Suprapubic skin (tissue), 4 donors: Measurements from ENCODE around the gene FASTK. TPM values are rescaled to one million over a fixed set of nuclear protein-coding genes. Genes with fewer than 3 reads are reported as not detected.

Experiments
- DNase-seq, 2 donors: peaks; one replicate each; pipeline ENCODE4 v3.0.0-alpha.2; 2019; ENCODE audit warnings: low spot score in 2 of 2
- H3K27ac ChIP-seq: fragments of 200-600 bp; sonication (generic); one replicate; pipeline ENCODE4 v1.5.1; 2019
- H3K27me3 ChIP-seq: fragments of 200-600 bp; sonication (generic); one replicate; pipeline ENCODE4 v1.5.1; 2019
- H3K36me3 ChIP-seq: fragments of 200-600 bp; sonication (generic); one replicate; pipeline ENCODE4 v1.5.1; 2019
- H3K4me1 ChIP-seq: fragments of 200-600 bp; sonication (generic); one replicate; pipeline ENCODE4 v1.5.1; 2019
- H3K4me3 ChIP-seq: fragments of 200-600 bp; sonication (generic); one replicate; pipeline ENCODE4 v1.5.1; 2019; ENCODE audit warnings: mild to moderate bottlenecking
- H3K9me3 ChIP-seq: fragments of 200-600 bp; sonication (generic); one replicate; pipeline ENCODE4 v1.5.1; 2019
- EP300 ChIP-seq: sonication (generic); formaldehyde crosslinking; IDR thresholded peaks from one replicate; pipeline ENCODE4 v1.6.1; 2017; ENCODE audit warnings: antibody characterized with exemption
- POLR2A ChIP-seq, 2 donors: fragments of 450-650 bp; IDR thresholded peaks; one replicate each; pipeline ENCODE4 v1.6.1; 2017; ENCODE audit warnings: antibody characterized with exemption in 2 of 2, mild to moderate bottlenecking in 2 of 2, moderate library complexity in 2 of 2
- POLR2AphosphoS5 ChIP-seq, 3 donors: sonication (generic); formaldehyde crosslinking; IDR thresholded peaks; one replicate each; pipeline ENCODE4 v1.6.1; 2017; ENCODE audit warnings: antibody characterized with exemption in 3 of 3
- WGBS: methylation state at CpG from one replicate; pipeline ENCODE4 v1.1.5; 2018; 5-methylcytosine and 5-hydroxymethylcytosine counted together
- total RNA-seq, 4 donors: library from RNA; depleted of rRNA; stranded (reverse); fragments of >200 nt; gene quantifications; one replicate each; pipeline ENCODE4 v1.1.0, GENCODE V29; 2016
- TF ChIP-seq, protein P1 (sequence below), 2 donors: fragments of 200-600 bp in 1 of 2; fragments of 450-650 bp in 1 of 2; sonication (generic) in 1 of 2; IDR thresholded peaks; one replicate each; pipeline ENCODE4 v1.5.1; 2016 to 2019; ENCODE audit warnings: antibody characterized with exemption in 2 of 2, mild to moderate bottlenecking in 1 of 2, moderate library complexity in 1 of 2

Gene FASTK
- total RNA-seq, 4 donors from 2014 or later: 76.8 to 102 (median 90.9) TPM

DNA sequence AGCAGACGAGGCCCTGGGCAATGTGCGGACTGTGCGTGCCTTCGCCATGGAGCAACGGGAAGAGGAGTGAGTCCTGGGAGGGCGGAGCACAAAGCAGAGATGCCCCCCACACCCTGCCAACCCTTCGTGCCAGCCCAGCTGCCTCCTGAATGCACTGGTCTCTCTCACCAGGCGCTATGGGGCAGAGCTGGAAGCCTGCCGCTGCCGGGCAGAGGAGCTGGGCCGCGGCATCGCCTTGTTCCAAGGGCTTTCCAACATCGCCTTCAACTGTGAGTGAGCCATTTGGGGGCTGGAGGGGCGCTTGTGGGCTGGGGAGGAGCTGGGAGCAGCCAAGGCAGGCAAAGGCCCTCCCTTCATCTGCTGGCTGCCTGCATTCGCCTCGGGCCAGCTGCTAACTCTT is 44.7 kb downstream of the FASTK start:
- H3K27ac ChIP-seq: no peak overlapping the region
- H3K27me3 ChIP-seq: no peaks in the 10 kb centered on the region
- H3K9me3 ChIP-seq: no peaks in the 10 kb centered on the region
- peaks cover 57% of the 10 kb centered on the region for H3K36me3 ChIP-seq
- H3K4me3 ChIP-seq: no peak overlapping the region
- WGBS: 95% methylated on average over 17 of the region's 17 CpGs
- H3K4me1 ChIP-seq: peaks cover 20% of the 10 kb centered on the region
- no peak for DNase-seq
- no peak for TF ChIP-seq POLR2AphosphoS5 (IDR thresholded peaks at IDR 0.05)
- TF ChIP-seq, protein P1, sequence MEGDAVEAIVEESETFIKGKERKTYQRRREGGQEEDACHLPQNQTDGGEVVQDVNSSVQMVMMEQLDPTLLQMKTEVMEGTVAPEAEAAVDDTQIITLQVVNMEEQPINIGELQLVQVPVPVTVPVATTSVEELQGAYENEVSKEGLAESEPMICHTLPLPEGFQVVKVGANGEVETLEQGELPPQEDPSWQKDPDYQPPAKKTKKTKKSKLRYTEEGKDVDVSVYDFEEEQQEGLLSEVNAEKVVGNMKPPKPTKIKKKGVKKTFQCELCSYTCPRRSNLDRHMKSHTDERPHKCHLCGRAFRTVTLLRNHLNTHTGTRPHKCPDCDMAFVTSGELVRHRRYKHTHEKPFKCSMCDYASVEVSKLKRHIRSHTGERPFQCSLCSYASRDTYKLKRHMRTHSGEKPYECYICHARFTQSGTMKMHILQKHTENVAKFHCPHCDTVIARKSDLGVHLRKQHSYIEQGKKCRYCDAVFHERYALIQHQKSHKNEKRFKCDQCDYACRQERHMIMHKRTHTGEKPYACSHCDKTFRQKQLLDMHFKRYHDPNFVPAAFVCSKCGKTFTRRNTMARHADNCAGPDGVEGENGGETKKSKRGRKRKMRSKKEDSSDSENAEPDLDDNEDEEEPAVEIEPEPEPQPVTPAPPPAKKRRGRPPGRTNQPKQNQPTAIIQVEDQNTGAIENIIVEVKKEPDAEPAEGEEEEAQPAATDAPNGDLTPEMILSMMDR (IDR thresholded peaks at IDR 0.05): no peak
- no peak for TF ChIP-seq POLR2A (IDR thresholded peaks at IDR 0.05)
- TF ChIP-seq EP300: no peak

DNA sequence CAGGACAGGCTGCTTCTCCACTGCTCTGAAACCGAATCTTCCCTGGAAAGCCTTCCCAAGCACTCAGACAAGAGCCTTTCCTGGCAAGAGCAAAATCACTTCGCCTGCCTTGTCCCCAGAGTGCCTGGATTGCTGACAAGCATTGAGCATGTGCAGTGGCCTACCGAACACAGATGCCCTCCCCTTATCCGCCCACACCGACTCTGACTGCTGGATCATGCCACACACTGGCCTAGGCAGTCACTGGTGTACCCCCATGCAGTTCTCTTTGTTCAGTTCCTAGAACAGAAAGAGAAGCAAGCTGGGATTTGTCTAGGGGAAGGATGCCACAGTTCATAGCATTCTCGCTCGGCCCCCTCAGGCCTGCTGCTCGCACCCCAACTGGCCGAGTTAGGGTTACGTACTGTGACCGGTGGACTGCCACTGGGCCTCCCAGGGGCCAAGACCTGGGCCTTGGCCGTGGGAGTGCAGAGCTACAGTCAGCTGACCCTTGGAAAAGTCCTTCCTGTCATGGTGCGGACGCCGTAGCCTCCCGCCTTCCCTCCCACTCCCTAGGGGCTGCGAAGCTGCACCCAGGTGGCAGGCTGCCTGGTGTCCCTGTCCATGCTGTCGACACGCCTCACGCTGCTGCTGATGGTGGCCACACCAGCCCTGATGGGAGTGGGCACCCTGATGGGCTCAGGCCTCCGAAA is 45.4 kb downstream of the FASTK start:
- Histone ChIP-seq H3K27me3 (no peaks in the 10 kb centered on the region), H3K4me1 (peaks cover 20% of the 10 kb centered on the region), H3K9me3 (no peaks in the 10 kb centered on the region), H3K4me3 (no peak overlapping the region), H3K27ac (no peak overlapping the region), H3K36me3 (peaks cover 56% of the 10 kb centered on the region)
- WGBS: 80% methylated on average over 13 of the region's 21 CpGs
- no peak for DNase-seq
- TF ChIP-seq POLR2A (IDR thresholded peaks at IDR 0.05): no peak
- TF ChIP-seq, protein P1 (IDR thresholded peaks at IDR 0.05): no peak
- TF ChIP-seq POLR2AphosphoS5 (IDR thresholded peaks at IDR 0.05): no peak
- TF ChIP-seq EP300: no peak

DNA sequence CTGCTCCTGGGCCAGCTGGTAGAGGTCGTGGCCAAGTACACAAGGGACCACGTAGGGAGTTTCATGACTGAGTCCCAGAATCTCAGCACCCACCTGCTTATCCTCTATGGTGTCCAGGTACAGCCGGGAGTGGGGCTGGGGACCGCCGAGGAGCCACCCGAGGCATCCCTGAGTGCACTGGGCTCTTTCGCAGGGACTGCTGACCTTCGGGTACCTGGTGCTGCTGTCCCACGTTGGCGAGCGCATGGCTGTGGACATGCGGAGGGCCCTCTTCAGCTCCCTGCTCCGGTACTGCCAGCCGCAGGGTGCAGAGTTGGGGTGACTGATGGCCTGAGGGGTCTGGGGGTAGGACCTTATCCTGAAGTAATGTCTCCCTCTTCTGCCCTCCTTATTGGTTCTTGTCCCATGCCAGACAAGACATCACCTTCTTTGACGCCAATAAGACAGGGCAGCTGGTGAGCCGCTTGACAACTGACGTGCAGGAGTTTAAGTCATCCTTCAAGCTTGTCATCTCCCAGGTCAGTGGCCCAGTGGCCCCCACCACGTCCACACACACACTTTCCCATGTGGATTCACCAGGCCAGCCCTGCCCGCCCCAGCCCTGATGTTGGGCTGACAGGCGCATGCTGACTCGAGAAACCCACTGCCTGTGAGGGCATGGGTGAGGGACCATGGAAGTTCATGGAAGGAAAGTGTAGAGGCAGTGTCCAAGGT is 46.1 kb downstream of the FASTK start:
- TF ChIP-seq POLR2AphosphoS5 (IDR thresholded peaks at IDR 0.05): no peak
- TF ChIP-seq EP300: no peak
- TF ChIP-seq, protein P1 (IDR thresholded peaks at IDR 0.05): no peak
- TF ChIP-seq POLR2A (IDR thresholded peaks at IDR 0.05): no peak
- peaks cover 56% of the 10 kb centered on the region for H3K36me3 ChIP-seq
- 95% methylated on average over 10 of the region's 21 CpGs for WGBS
- no peak overlapping the region for H3K4me3 ChIP-seq
- H3K27me3 ChIP-seq: no peaks in the 10 kb centered on the region
- peaks cover 16% of the 10 kb centered on the region for H3K4me1 ChIP-seq
- H3K9me3 ChIP-seq: no peaks in the 10 kb centered on the region
- no peak overlapping the region for H3K27ac ChIP-seq
- DNase-seq: no peak

DNA sequence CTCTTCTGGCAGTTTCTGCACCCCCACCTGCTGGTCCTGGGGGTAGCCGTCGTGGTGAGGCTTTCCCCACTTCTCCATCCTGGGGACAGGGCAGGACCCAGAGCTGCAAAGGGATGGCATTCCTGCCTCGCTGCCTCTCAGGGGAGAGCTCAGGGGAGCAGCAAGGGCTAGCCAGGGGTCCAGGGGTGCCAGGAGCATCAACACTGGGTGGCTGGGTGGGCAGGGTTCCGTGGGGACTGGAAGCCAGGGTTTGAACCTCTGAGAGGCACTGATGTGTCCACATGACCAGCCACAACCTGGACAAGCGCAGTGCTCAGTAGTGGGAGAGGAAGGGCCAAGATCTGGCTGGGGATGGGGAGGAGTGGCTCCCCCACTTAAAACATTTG is 46.8 kb downstream of the FASTK start:
- H3K4me3 ChIP-seq: no peak overlapping the region
- TF ChIP-seq POLR2A (IDR thresholded peaks at IDR 0.05) (no peak), EP300 (no peak), POLR2AphosphoS5 (IDR thresholded peaks at IDR 0.05) (no peak)
- TF ChIP-seq, protein P1 (IDR thresholded peaks at IDR 0.05): no peak
- WGBS: 95% methylated on average over 4 of the region's 5 CpGs
- no peak for DNase-seq
- no peaks in the 10 kb centered on the region for H3K9me3 ChIP-seq
- no peak overlapping the region for H3K27ac ChIP-seq
- peaks cover 56% of the 10 kb centered on the region for H3K36me3 ChIP-seq
- peaks cover 15% of the 10 kb centered on the region for H3K4me1 ChIP-seq
- no peaks in the 10 kb centered on the region for H3K27me3 ChIP-seq
